AG04450 (cell line): Measurements from ENCODE around the gene SCAP. TPM values are rescaled to one million over a fixed set of nuclear protein-coding genes. Genes with fewer than 3 reads are reported as not detected.
A peak's percentile ranks its signal among the peaks of the same experiment; 100 is the strongest.
"Not testable (repeated sequence)": the region's sequence is repeated elsewhere in the genome, so short reads cannot be mapped to it uniquely, and the experiment has no call there.

Source experiments
- CTCF ChIA-PET: fragments of 300-600, 350-600 bp; formaldehyde crosslinking; extraction: SDS; loops from one replicate; lab custom pipeline; 2022; ENCODE audit warnings: antibody characterized with exemption, inconsistent platforms; lab: Charles Lee
- POLR2A ChIA-PET: fragments of 350-600 bp; formaldehyde crosslinking; extraction: SDS; loops from one replicate; lab custom pipeline; 2021; ENCODE audit warnings: antibody characterized with exemption, inconsistent platforms; lab: Yijun Ruan, JAX
- DNase-seq: peaks from one replicate; pipeline ENCODE4 v3.0.0-alpha.2; 2011; ENCODE audit warnings: low read depth, low spot score
- H3K27ac ChIP-seq: one replicate; pipeline ENCODE4 v1.5.1; 2012; ENCODE audit warnings: low read depth, low read length, control low read depth
- H3K27me3 ChIP-seq: one replicate; pipeline ENCODE4 v1.6.0; 2012; ENCODE audit warnings: low read length; ENCODE audit not compliant: control insufficient read depth, insufficient read depth
- H3K4me3 ChIP-seq: 2 replicates; pipeline ENCODE4 v1.5.1; 2011; ENCODE audit warnings: mild to moderate bottlenecking, low read depth, low read length, control low read depth
- H3K9me3 ChIP-seq: 2 replicates; pipeline ENCODE4 v1.5.1; 2012; ENCODE audit warnings: low read length; ENCODE audit not compliant: control insufficient read depth, insufficient read depth
- polyA plus RNA-seq: library from polyadenylated mRNA; depleted of rRNA; stranded (reverse); fragments of >200 nt; gene quantifications from 2 replicates; pipeline ENCODE4 v1.2.3, GENCODE V29; 2011
- TF ChIP-seq, protein P1 (sequence below): IDR thresholded peaks from 2 replicates; pipeline ENCODE4 v1.5.1; 2011; ENCODE audit warnings: low read depth, low read length, control low read depth, inconsistent platforms

Gene SCAP
- polyA plus RNA-seq, 1 experiment = 17.0 TPM

DNA sequence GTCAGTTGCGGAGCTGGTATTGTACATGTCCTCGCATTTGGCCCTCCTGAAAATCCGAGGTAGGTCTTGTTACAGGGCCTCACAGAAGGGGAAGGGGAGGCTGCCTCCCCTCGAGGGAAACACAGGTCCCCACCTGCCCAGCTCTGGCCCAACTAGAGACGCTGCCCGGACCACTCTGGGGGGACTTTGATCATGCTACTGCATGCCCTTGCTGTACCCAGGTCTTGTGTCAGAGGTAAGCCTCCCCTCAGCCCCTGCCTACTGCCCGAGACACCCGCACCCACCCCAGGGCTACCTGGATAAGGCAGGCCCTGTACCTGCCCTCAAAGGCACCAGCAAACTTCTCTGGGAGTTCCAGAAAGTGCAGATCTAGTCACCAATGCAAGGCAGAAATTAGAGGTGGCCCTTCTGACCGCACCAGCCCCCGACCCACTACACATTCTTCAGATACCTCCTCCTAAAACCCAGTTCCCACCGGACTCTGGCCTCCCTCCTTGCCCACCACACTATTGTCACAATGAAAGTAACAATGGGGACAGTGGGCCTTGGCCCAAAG lies 981 bp upstream of the SCAP start:
- ChIA-PET CTCF (interaction anchor here (0.6 to 3.0 kb wide), 8 partner anchors 10 to 57 kb away, joined by 3 to 31 read pairs (median 3); no protein-coding TSS in a partner anchor), POLR2A (interaction anchor here (0.6 kb wide), 1 partner anchor 313 kb away, joined by 3 read pairs; no protein-coding TSS in a partner anchor)
- no peaks in the 10 kb centered on the region for H3K9me3 ChIP-seq
- H3K4me3 ChIP-seq = peak overlapping the region; percentile 87; the same call in 1 of the 2 replicates
- TF ChIP-seq, protein P1, sequence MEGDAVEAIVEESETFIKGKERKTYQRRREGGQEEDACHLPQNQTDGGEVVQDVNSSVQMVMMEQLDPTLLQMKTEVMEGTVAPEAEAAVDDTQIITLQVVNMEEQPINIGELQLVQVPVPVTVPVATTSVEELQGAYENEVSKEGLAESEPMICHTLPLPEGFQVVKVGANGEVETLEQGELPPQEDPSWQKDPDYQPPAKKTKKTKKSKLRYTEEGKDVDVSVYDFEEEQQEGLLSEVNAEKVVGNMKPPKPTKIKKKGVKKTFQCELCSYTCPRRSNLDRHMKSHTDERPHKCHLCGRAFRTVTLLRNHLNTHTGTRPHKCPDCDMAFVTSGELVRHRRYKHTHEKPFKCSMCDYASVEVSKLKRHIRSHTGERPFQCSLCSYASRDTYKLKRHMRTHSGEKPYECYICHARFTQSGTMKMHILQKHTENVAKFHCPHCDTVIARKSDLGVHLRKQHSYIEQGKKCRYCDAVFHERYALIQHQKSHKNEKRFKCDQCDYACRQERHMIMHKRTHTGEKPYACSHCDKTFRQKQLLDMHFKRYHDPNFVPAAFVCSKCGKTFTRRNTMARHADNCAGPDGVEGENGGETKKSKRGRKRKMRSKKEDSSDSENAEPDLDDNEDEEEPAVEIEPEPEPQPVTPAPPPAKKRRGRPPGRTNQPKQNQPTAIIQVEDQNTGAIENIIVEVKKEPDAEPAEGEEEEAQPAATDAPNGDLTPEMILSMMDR = no peak
- no peak overlapping the region for H3K27ac ChIP-seq
- DNase-seq = no peak
- no peaks in the 10 kb centered on the region for H3K27me3 ChIP-seq

DNA sequence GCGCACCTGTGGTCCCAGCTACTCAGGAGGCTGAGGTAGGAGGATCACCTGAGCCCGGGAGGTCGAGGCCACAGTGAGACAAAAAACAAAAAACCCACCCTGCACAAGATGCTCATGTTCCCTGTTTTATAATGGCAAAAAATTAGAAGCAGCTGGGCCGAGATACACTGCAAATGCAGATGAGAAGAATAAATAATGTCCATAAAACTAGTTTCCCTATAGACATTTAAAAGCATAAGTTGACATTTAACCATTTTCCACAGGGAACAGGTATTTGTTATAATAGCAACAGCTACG lies 537 bp upstream of the SCAP start:
- no peak for DNase-seq
- peak overlapping the region; percentile 87 for H3K4me3 ChIP-seq
- POLR2A ChIA-PET = interaction anchor here (0.6 kb wide), 1 partner anchor 313 kb away, joined by 3 read pairs; no protein-coding TSS in a partner anchor
- H3K27me3 ChIP-seq = no peaks in the 10 kb centered on the region
- no peak overlapping the region for H3K27ac ChIP-seq
- no peaks in the 10 kb centered on the region for H3K9me3 ChIP-seq
- CTCF ChIA-PET = interaction anchor here (0.6 to 3.0 kb wide), 8 partner anchors 10 to 57 kb away, joined by 3 to 31 read pairs (median 3); no protein-coding TSS in a partner anchor
- TF ChIP-seq, protein P1 = no peak

DNA sequence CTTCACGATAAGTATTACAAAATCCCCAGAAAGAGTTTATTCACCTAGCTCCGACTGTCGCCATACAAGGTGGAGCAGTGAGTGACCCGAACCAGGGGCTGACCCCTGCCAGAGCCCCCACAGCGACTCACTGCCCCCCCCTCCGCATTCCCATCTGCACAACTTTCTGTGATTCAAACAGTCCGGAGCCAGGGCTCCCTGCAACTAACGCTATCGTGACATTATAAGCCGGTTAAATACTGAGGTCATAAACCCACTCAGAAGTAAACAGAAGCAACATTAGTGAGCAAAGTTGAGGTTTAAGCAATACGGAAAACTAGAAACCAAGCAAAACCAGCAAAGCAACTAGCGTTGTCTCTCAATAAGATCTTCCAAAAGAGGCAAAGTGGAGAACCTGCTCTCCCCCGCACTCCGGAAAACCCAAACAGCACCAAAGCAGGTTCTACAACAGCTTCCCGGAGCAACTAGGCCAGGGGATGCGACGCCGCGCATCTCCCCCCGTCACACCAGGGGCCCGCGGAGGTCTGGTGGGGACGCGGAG lies 642 bp downstream of the SCAP start:
- H3K27me3 ChIP-seq = no peaks in the 10 kb centered on the region
- no peak for DNase-seq
- peak overlapping the region; percentile 61 for H3K27ac ChIP-seq
- ChIA-PET POLR2A (interaction anchor here (0.7 to 1.6 kb wide), 3 partner anchors 19 to 53 kb away, joined by 3 to 5 read pairs (median 3); no protein-coding TSS in a partner anchor), CTCF (interaction anchor here (0.6 to 3.0 kb wide), 2 partner anchors 54 to 236 kb away, joined by 4 to 31 read pairs; no protein-coding TSS in a partner anchor)
- H3K9me3 ChIP-seq = no peaks in the 10 kb centered on the region
- TF ChIP-seq, protein P1 = no peak
- H3K4me3 ChIP-seq = peak overlapping the region; percentile 87

DNA sequence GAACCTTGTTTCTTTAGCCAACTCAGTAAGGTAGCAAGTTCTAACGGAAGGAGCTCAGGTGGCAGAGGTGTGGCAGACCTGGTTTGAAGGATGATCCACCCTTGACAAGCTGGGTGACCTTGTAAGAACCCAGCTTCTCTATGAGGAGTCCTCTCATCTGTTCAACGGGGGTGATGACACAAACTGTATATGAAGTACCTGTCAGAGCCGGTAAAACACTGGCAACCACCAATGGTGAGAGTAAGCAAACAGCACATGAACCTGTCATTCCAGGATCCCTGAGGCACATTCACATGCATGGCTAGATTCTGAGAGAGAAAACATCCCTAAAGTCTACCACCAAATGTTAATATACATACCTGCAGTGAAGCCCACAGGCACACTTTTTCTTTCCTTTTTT lies 2.4 kb downstream of the SCAP start:
- no peak for DNase-seq
- TF ChIP-seq, protein P1 = no peak
- Histone ChIP-seq H3K27me3 (no peaks in the 10 kb centered on the region), H3K27ac (no peak overlapping the region), H3K4me3 (no peak overlapping the region), H3K9me3 (no peaks in the 10 kb centered on the region)
- CTCF ChIA-PET = interaction anchor here (1.9 kb wide), 1 partner anchor 52 kb away, joined by 7 read pairs; no protein-coding TSS in a partner anchor
- POLR2A ChIA-PET = interaction anchor here (0.6 to 0.7 kb wide), 2 partner anchors 27 to 80 kb away, joined by 3 to 7 read pairs; no protein-coding TSS in a partner anchor

DNA sequence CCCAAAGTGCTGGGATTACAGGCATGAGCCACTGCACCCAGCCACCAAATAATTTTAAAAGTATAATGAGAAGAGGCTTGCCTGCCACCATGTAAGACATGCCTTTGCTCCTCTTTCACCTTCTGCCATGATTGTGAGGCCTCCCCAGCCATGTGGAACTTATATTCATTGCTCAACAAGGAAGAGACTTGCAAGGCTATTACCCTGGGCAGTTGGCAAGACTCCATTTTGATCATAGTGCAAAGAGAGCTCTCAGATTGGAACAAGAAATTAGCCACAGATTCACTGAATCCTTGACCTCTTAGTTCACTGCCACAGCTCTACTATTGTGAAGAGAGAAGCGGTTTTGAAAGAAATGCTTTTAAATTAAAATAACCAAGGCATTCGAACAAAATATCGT lies 6.1 kb downstream of the SCAP start:
- H3K9me3 ChIP-seq = no peaks in the 10 kb centered on the region
- no peak overlapping the region for H3K4me3 ChIP-seq
- H3K27me3 ChIP-seq = no peaks in the 10 kb centered on the region
- CTCF ChIA-PET = interaction anchor here (2.5 kb wide), 1 partner anchor 48 kb away, joined by 7 read pairs; no protein-coding TSS in a partner anchor
- H3K27ac ChIP-seq = no peak overlapping the region
- TF ChIP-seq, protein P1 = no peak
- POLR2A ChIA-PET = no interaction called here
- no peak for DNase-seq

DNA sequence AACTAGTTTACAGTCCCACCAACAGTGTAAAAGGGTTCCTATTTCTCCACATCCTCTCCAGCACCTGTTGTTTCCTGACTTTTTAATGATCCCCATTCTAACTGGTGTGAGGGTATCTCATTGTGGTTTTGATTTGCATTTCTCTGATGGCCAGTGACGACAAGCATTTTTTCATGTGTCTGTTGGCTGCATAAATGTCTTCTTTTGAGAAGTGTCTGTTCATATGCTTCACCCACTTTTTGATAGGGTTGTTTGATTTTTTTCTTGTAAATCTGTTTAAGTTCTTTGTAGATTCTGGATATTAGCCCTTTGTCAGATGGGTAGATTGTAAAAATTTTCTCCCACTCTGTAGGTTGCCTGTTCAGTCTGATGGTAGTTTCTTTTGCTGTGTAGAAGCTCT lies 7.4 kb downstream of the SCAP start:
- H3K27me3 ChIP-seq, POLR2A ChIA-PET, DNase-seq, H3K9me3 ChIP-seq, H3K27ac ChIP-seq, H3K4me3 ChIP-seq, CTCF ChIA-PET: not testable (repeated sequence)
